GM12878 (cell line): ENCODE data around the gene EPHB2. TPM values are rescaled to one million over a fixed set of nuclear protein-coding genes. Genes with fewer than 3 reads are reported as not detected.

ENCODE experiments used
- ATAC-seq: fragments of 200-7000 bp; cut with Tn5 transposase; 3 replicates; pipeline ENCODE4 v1.9.1; 2020; ENCODE audit warnings: mild to moderate bottlenecking, moderate library complexity
- BruUV-seq: library from RNA; stranded (reverse); fragments of 400-500 nt; replicated peaks from 2 replicates; lab custom pipeline; 2021; lab: Mats Ljungman, UMichigan
- CTCF ChIA-PET: fragments of 300-600 bp; sonication (Branson Sonifier 250); formaldehyde crosslinking; extraction: SDS; loops from one replicate; lab custom pipeline; 2021; ENCODE audit warnings: inconsistent platforms; lab: Yijun Ruan, JAX
- POLR2A ChIA-PET: fragments of 350-600 bp; formaldehyde crosslinking; extraction: SDS; loops from one replicate; lab custom pipeline; 2021; ENCODE audit warnings: inconsistent platforms; lab: Charles Lee
- RAD21 ChIA-PET: fragments of 300-600 bp; sonication (Branson Sonifier 250); formaldehyde crosslinking; loops from one replicate; lab custom pipeline; 2023; ENCODE audit warnings: antibody characterized with exemption; ENCODE audit not compliant: unreplicated experiment; lab: Charles Lee
- SMC1A ChIA-PET: fragments of 300-600 bp; sonication (Branson Sonifier 250); formaldehyde crosslinking; loops from one replicate; lab custom pipeline; 2023; ENCODE audit not compliant: unreplicated experiment, uncharacterized antibody; lab: Charles Lee
- DNase-seq: peaks from one replicate; pipeline ENCODE4 v3.0.0-alpha.2; 2011; ENCODE audit warnings: low read depth, low spot score
- FAIRE-seq: peaks from 3 replicates; lab custom pipeline; 2011; peaks lifted over from hg19 to GRCh38; lab: Jason Lieb, UNC
- H2AFZ ChIP-seq: 2 replicates; pipeline ENCODE4 v1.6.0; 2011; ENCODE audit warnings: low read depth, low read length, control low read depth; ENCODE audit not compliant: control insufficient read depth
- H3K27ac ChIP-seq: 2 replicates; pipeline ENCODE4 v1.5.1; 2011; ENCODE audit warnings: control low read depth; ENCODE audit not compliant: control insufficient read depth, insufficient read depth
- H3K27me3 ChIP-seq, 2 experiments: replicated peaks in 1 of 2; 2 replicates each; pipeline versions ENCODE4 v1.6.0 to v1.6.1; 2011; ENCODE audit warnings: low read length in 1 of 2; ENCODE audit not compliant: control insufficient read depth in 2 of 2, insufficient read depth in 2 of 2
- H3K36me3 ChIP-seq, 2 experiments: 2 replicates each; pipeline ENCODE4 v1.5.1; 2011; ENCODE audit warnings: low read length in 1 of 2; ENCODE audit not compliant: control insufficient read depth in 2 of 2, insufficient read depth in 2 of 2
- H3K4me1 ChIP-seq: 2 replicates; pipeline ENCODE4 v1.6.1; 2011; ENCODE audit warnings: mild to moderate bottlenecking, low read length, moderate library complexity, mixed read lengths; ENCODE audit not compliant: control insufficient read depth, insufficient read depth
- H3K4me2 ChIP-seq: 2 replicates; pipeline ENCODE4 v1.6.0; 2011; ENCODE audit warnings: control low read depth; ENCODE audit not compliant: control insufficient read depth, insufficient read depth
- H3K4me3 ChIP-seq: fragments of 200-600 bp; sonication (generic); 2 replicates; pipeline ENCODE4 v1.5.1; 2016
- H3K79me2 ChIP-seq: 2 replicates; pipeline ENCODE4 v1.6.0; 2011; ENCODE audit warnings: low read length; ENCODE audit not compliant: control insufficient read depth, insufficient read depth
- H3K9ac ChIP-seq: 2 replicates; pipeline ENCODE4 v1.8.0; 2011; ENCODE audit warnings: low read length, control low read depth, mixed read lengths; ENCODE audit not compliant: control insufficient read depth, insufficient read depth
- H3K9me3 ChIP-seq: replicated peaks from 3 replicates; pipeline ENCODE4 v1.5.1; 2011; ENCODE audit warnings: mild to moderate bottlenecking, low read length; ENCODE audit not compliant: control insufficient read depth, insufficient read depth
- H4K20me1 ChIP-seq: 2 replicates; pipeline ENCODE4 v1.6.0; 2011; ENCODE audit not compliant: control insufficient read depth, insufficient read depth
- ATF2 ChIP-seq: IDR thresholded peaks from 2 replicates; pipeline ENCODE4 v1.6.1; 2012; ENCODE audit warnings: low read length, inconsistent platforms
- BCL3 ChIP-seq: IDR thresholded peaks from 2 replicates; pipeline ENCODE4 v1.6.1; 2011; ENCODE audit warnings: borderline replicate concordance, low read depth, mild to moderate bottlenecking, moderate library complexity, low read length; ENCODE audit not compliant: insufficient read depth, poor library complexity, severe bottlenecking
- CEBPZ ChIP-seq: fragments of 150-350 bp; IDR thresholded peaks from 2 replicates; pipeline ENCODE4 v1.6.1; 2016; ENCODE audit warnings: low read depth, low read length
- CREM ChIP-seq: IDR thresholded peaks from 2 replicates; pipeline ENCODE4 v1.6.1; 2014; ENCODE audit warnings: antibody characterized with exemption, low read depth
- EED ChIP-seq: sonication (generic); IDR thresholded peaks from 2 replicates; pipeline ENCODE4 v1.6.1; 2016; ENCODE audit warnings: antibody characterized with exemption, low read depth
- JUND ChIP-seq: IDR thresholded peaks from 2 replicates; pipeline ENCODE4 v1.6.1; 2012; ENCODE audit warnings: low read depth, mild to moderate bottlenecking, low read length, improper control_type of control experiment, moderate library complexity
- MTA2 ChIP-seq: fragments of 450-650 bp; IDR thresholded peaks from 2 replicates; pipeline ENCODE4 v1.6.1; 2016; ENCODE audit warnings: low read depth, mild to moderate bottlenecking, moderate library complexity
- SIX5 ChIP-seq: IDR thresholded peaks from 2 replicates; pipeline ENCODE4 v1.6.1; 2011; ENCODE audit warnings: mild to moderate bottlenecking, low read depth, low read length, moderate library complexity; ENCODE audit not compliant: severe bottlenecking
- STAT1 ChIP-seq: fragments of 450-650 bp; conservative IDR thresholded peaks from 2 replicates; pipeline ENCODE4 v1.6.1; 2014; ENCODE audit warnings: antibody characterized with exemption, mild to moderate bottlenecking
- TCF7 ChIP-seq: IDR thresholded peaks from 2 replicates; pipeline ENCODE4 v1.6.1; 2014; ENCODE audit warnings: antibody characterized with exemption, borderline replicate concordance
- ZBTB4 ChIP-seq: fragments of 450-650 bp; formaldehyde crosslinking; IDR thresholded peaks from 2 replicates; pipeline ENCODE4 v1.4.0; 2022; ENCODE audit warnings: mild to moderate bottlenecking, moderate library complexity
- ZZZ3 ChIP-seq: IDR thresholded peaks from 2 replicates; pipeline ENCODE4 v1.6.1; 2011; ENCODE audit warnings: low read depth; ENCODE audit not compliant: control insufficient read depth, insufficient read length
- WGBS: methylation state at CpG from one replicate; pipeline ENCODE4 v1.1.6; 2016; ENCODE audit warnings: low lambda C conversion rate; ENCODE audit not compliant: insufficient replicate concordance, insufficient coverage; ENCODE audit errors: missing lambda C conversion rate; 5-methylcytosine and 5-hydroxymethylcytosine counted together
- in situ Hi-C: fragments of 300-500 bp; cut with MboI; formaldehyde crosslinking; loops from 9 replicates; pipeline ENCODE4 v1.14.3; 2018; ENCODE audit warnings: mixed read lengths
- intact Hi-C: fragments of 100-400 bp; cut with micrococcal nuclease; formaldehyde crosslinking; loops from one replicate; pipeline ENCODE4 v1.14.2; 2022; ENCODE audit not compliant: unreplicated experiment
- polyA plus RNA-seq, 11 experiments: library from polyadenylated mRNA; depleted of rRNA in 4 of 11; unstranded in 6 of 11; stranded (reverse) in 5 of 11; fragments of >200 nt; fragmentation: Nextera tagmentation in 4 of 11; fragmentation: Illumina TruSeq in 1 of 11; extraction: Ambion mirVana in 4 of 11; extraction: Trizol in 1 of 11; gene quantifications; 1 replicate in 1 of 11; 2 replicates in 10 of 11; pipeline versions ENCODE4 v1.2.1 to v1.2.3, GENCODE V29; 2011 to 2016; ENCODE audit warnings: inconsistent platforms in 2 of 11, missing spikeins in 2 of 11, low read depth in 1 of 11
- total RNA-seq, 4 experiments: library from RNA; depleted of rRNA in 3 of 4; stranded (reverse); fragments of >200 nt in 3 of 4; fragmentation: Illumina TruSeq in 1 of 4; extraction: Trizol in 1 of 4; gene quantifications; 2 replicates each; pipeline versions ENCODE4 v1.2.1 to v1.2.3, GENCODE V29; 2013 to 2021

Gene EPHB2
- total and polyA plus RNA-seq, 10 of the 15 experiments (the other 5 are each of a cell fraction or from before 2014, with no cell fraction given): 0.13 to 3.3 (median 0.92) TPM

GRCh38 chr1:22688466-22688865 lies 22.2 kb upstream of the EPHB2 start (continued):
- TF ChIP-seq CEBPZ: no peak

GRCh38 chr1:22689505-22689904 lies 21.1 kb upstream of the EPHB2 start:
- no peak overlapping the region for H3K4me3 ChIP-seq
- H3K79me2 ChIP-seq: no peaks in the 10 kb centered on the region
- RAD21 ChIA-PET: no interaction called here
- 56% methylated on average over 11 of the region's 11 CpGs for WGBS
- no peaks in the 10 kb centered on the region for H3K9me3 ChIP-seq
- no TSS peak for BruUV-seq
- POLR2A ChIA-PET: no interaction called here
- DNase-seq (no peak), ATAC-seq (no peak), FAIRE-seq (no peak)
- SMC1A ChIA-PET: no interaction called here
- no peak overlapping the region for H3K27ac ChIP-seq
- in situ Hi-C loops (no loop called here), intact Hi-C loops (no loop called here)
- H3K36me3 ChIP-seq: no peaks in the 10 kb centered on the region
- H3K4me1 ChIP-seq: no peaks in the 10 kb centered on the region
- no peak overlapping the region for H3K9ac ChIP-seq
- CTCF ChIA-PET: interaction anchor here (1.7 kb wide), 1 partner anchor 15 kb away, joined by 7 read pairs; no protein-coding TSS in a partner anchor
- no peaks in the 10 kb centered on the region for H4K20me1 ChIP-seq
- no peak overlapping the region for H3K4me2 ChIP-seq
- H2AFZ ChIP-seq: no peak overlapping the region
- H3K27me3 ChIP-seq: peaks cover 1 to 3% of the 10 kb centered on the region in 2 experiments; a peak in 2 of 4 replicates
- no peak for TF ChIP-seq ZBTB4 (CRISPR knock-in tag)
- no peak for TF ChIP-seq ZZZ3
- TF ChIP-seq ATF2: no peak
- no peak for TF ChIP-seq CREM
- no peak for TF ChIP-seq SIX5
- TF ChIP-seq BCL3: no peak
- TF ChIP-seq MTA2: no peak
- no peak for TF ChIP-seq TCF7
- no peak for TF ChIP-seq JUND
- TF ChIP-seq STAT1: no peak
- no peak for TF ChIP-seq EED
